K562 (cell line): Measurements from ENCODE around the gene HOXA7. TPM values are rescaled to one million over a fixed set of nuclear protein-coding genes. Genes with fewer than 3 reads are reported as not detected.

Experiments
- ATAC-seq: fragments of 200-7000 bp; cut with Tn5 transposase; 3 replicates; pipeline ENCODE4 v1.9.1; 2020; ENCODE audit warnings: moderate library complexity
- BruUV-seq: library from RNA; stranded (reverse); fragments of 400-500 nt; replicated peaks from 2 replicates; lab custom pipeline; 2021; lab: Mats Ljungman, UMichigan
- CTCF ChIA-PET: fragments of 300-600 bp; formaldehyde crosslinking; extraction: SDS; loops from one replicate; lab custom pipeline; 2021; ENCODE audit warnings: low intra/inter-chr PET ratio; lab: Yijun Ruan, JAX
- POLR2A ChIA-PET: fragments of 300-600, 350-650 bp; sonication (Branson Sonifier 250); formaldehyde crosslinking; extraction: SDS; loops from one replicate; lab custom pipeline; 2021; ENCODE audit warnings: antibody characterized with exemption, inconsistent platforms; lab: Yijun Ruan, JAX
- DNase-seq, 4 experiments: peaks; one replicate each; pipeline versions ENCODE4 v3.0.0 to v3.0.0-alpha.2; 2011 to 2018; ENCODE audit warnings: low spot score in 3 of 4, mixed read lengths in 3 of 4; ENCODE audit errors: extremely low read depth in 1 of 4
- FAIRE-seq: peaks from 2 replicates; lab custom pipeline; 2011; peaks lifted over from hg19 to GRCh38; lab: Jason Lieb, UNC
- H2AFZ ChIP-seq: 2 replicates; pipeline ENCODE4 v1.6.0; 2011; ENCODE audit warnings: low read depth, low read length, control low read depth, inconsistent platforms
- H3K27ac ChIP-seq: fragments of 200-600 bp; 3 replicates; pipeline ENCODE4 v1.8.0; 2011; ENCODE audit warnings: low read depth, mild to moderate bottlenecking, control low read depth, inconsistent platforms, low read length, moderate library complexity, mixed read lengths; ENCODE audit errors: extremely low read depth
- H3K27me3 ChIP-seq, 2 experiments: fragments of 300-600 bp in 1 of 2; 2 replicates in 1 of 2; 3 replicates in 1 of 2; pipeline versions ENCODE4 v1.6.0 to v1.8.0; 2011; ENCODE audit warnings: inconsistent platforms in 2 of 2, low read length in 2 of 2, mild to moderate bottlenecking in 1 of 2, mixed read lengths in 1 of 2, moderate library complexity in 1 of 2; ENCODE audit not compliant: control insufficient read depth in 2 of 2, insufficient read depth in 2 of 2
- H3K36me3 ChIP-seq: fragments of 300-600 bp; 3 replicates; pipeline ENCODE4 v1.8.0; 2011; ENCODE audit warnings: mild to moderate bottlenecking, low read length, inconsistent platforms; ENCODE audit not compliant: control insufficient read depth, insufficient read depth
- H3K4me1 ChIP-seq, 2 experiments: fragments of 200-600 bp in 1 of 2; replicated peaks in 1 of 2; 2 replicates in 1 of 2; 3 replicates in 1 of 2; pipeline versions ENCODE4 v1.5.1 to v1.8.0; 2011; ENCODE audit warnings: inconsistent platforms in 2 of 2, low read length in 2 of 2, mild to moderate bottlenecking in 1 of 2, mixed read lengths in 1 of 2, moderate library complexity in 1 of 2; ENCODE audit not compliant: control insufficient read depth in 2 of 2, insufficient read depth in 2 of 2
- H3K4me2 ChIP-seq: 2 replicates; pipeline ENCODE4 v1.6.1; 2011; ENCODE audit warnings: low read length, control low read depth, inconsistent platforms, mixed read lengths; ENCODE audit not compliant: insufficient read depth
- H3K4me3 ChIP-seq: fragments of 200-600 bp; sonication (generic), shearing (Covaris generic); 2 replicates; pipeline ENCODE4 v1.5.1; 2016; ENCODE audit warnings: control low read depth, inconsistent platforms
- H3K79me2 ChIP-seq: fragments of 200-600 bp; 3 replicates; pipeline ENCODE4 v1.8.0; 2011; ENCODE audit warnings: low read length, inconsistent platforms; ENCODE audit not compliant: control insufficient read depth, insufficient read depth
- H3K9ac ChIP-seq, 2 experiments: 2 replicates each; pipeline versions ENCODE4 v1.6.0 to v1.6.1; 2011; ENCODE audit warnings: low read depth in 2 of 2, low read length in 2 of 2, control low read depth in 1 of 2, inconsistent platforms in 1 of 2, mild to moderate bottlenecking in 1 of 2, mixed read lengths in 1 of 2; ENCODE audit not compliant: insufficient read depth in 1 of 2
- H3K9me1 ChIP-seq: one replicate; pipeline ENCODE4 v1.6.0; 2011; ENCODE audit warnings: inconsistent platforms, mild to moderate bottlenecking, low read length, moderate library complexity; ENCODE audit not compliant: control insufficient read depth, insufficient read depth
- H3K9me3 ChIP-seq: replicated peaks from 2 replicates; pipeline ENCODE4 v1.5.1; 2011; ENCODE audit warnings: low read depth, low read length, inconsistent platforms; ENCODE audit not compliant: control insufficient read depth, insufficient read depth
- H4K20me1 ChIP-seq: replicated peaks from 2 replicates; pipeline ENCODE4 v1.6.1; 2011; ENCODE audit warnings: low read length, inconsistent platforms, mixed read lengths; ENCODE audit not compliant: control insufficient read depth, insufficient read depth
- ATF1 ChIP-seq, 2 experiments: fragments of 450-650 bp in 1 of 2; IDR thresholded peaks; 2 replicates each; pipeline ENCODE4 v1.6.1; 2016; ENCODE audit warnings: missing compliant biosample characterization in 1 of 2, missing genetic modification characterization in 1 of 2
- WGBS: fragments of 100-300 bp; shearing (Covaris generic); methylation state at CpG from one replicate; pipeline ENCODE4 v1.1.6; 2016; ENCODE audit warnings: low coverage, mixed read lengths; ENCODE audit not compliant: insufficient coverage; ENCODE audit errors: missing lambda C conversion rate; 5-methylcytosine and 5-hydroxymethylcytosine counted together
- in situ Hi-C: fragments of 300-500 bp; cut with MboI; formaldehyde crosslinking; loops from 4 replicates; pipeline ENCODE4 v1.15.0; 2018; ENCODE audit warnings: inconsistent platforms, mixed read lengths
- intact Hi-C: fragments of 100-400 bp; cut with micrococcal nuclease; formaldehyde crosslinking; loops from 2 replicates; pipeline ENCODE4 v1.14.2; 2022
- polyA plus RNA-seq, 8 experiments: library from polyadenylated mRNA; depleted of rRNA in 4 of 8; stranded (reverse) in 5 of 8; unstranded in 3 of 8; fragments of >200 nt; fragmentation: Nextera tagmentation in 2 of 8; fragmentation: Illumina TruSeq in 1 of 8; extraction: Ambion mirVana in 2 of 8; extraction: Trizol in 1 of 8; gene quantifications; 2 replicates each; pipeline versions ENCODE4 v1.2.1 to v1.2.3, GENCODE V29; 2011 to 2014; ENCODE audit warnings: inconsistent platforms in 1 of 8, missing spikeins in 1 of 8
- total RNA-seq, 7 experiments: library from RNA; depleted of rRNA in 6 of 7; stranded (reverse); fragments of >200 nt in 6 of 7; fragmentation: Illumina TruSeq in 2 of 7; extraction: Trizol in 2 of 7; gene quantifications; 2 replicates each; pipeline versions ENCODE4 v1.2.1 to v1.2.3, GENCODE V29; 2011 to 2021; ENCODE audit warnings: low replicate concordance in 1 of 7
- TF ChIP-seq, protein P1 (sequence below): IDR thresholded peaks from 2 replicates; pipeline ENCODE4 v1.6.1; 2016; ENCODE audit warnings: missing genetic modification characterization, missing compliant biosample characterization

HOXA7 gene
- total and polyA plus RNA-seq, 9 of the 15 experiments (the other 6 are each of a cell fraction or from before 2014, with no cell fraction given): not detected

GRCh38 chr7:27107391-27108381 is 48.8 kb downstream of the HOXA7 start:
- no peaks in the 10 kb centered on the region for H3K79me2 ChIP-seq
- 8% methylated on average over 29 of the region's 47 CpGs for WGBS
- DNase-seq (no peak), FAIRE-seq (no peak), ATAC-seq (no peak)
- no peak overlapping the region for H3K27ac ChIP-seq
- intact Hi-C loops (no loop called here), in situ Hi-C loops (no loop called here)
- H4K20me1 ChIP-seq: no peaks in the 10 kb centered on the region
- H3K9ac ChIP-seq: no peak overlapping the region
- H3K4me3 ChIP-seq: no peak overlapping the region
- no peak overlapping the region for H2AFZ ChIP-seq
- ChIA-PET POLR2A (no interaction called here), CTCF (no interaction called here)
- BruUV-seq: no TSS peak
- H3K9me3 ChIP-seq: no peaks in the 10 kb centered on the region
- H3K27me3 ChIP-seq: peaks cover 62 to 67% of the 10 kb centered on the region in 2 experiments
- no peak for TF ChIP-seq ATF1 (CRISPR knock-in tag; IDR thresholded peaks at IDR 0.05)
- TF ChIP-seq ATF1 (tag; IDR thresholded peaks at IDR 0.05): no peak
- TF ChIP-seq, protein P1, sequence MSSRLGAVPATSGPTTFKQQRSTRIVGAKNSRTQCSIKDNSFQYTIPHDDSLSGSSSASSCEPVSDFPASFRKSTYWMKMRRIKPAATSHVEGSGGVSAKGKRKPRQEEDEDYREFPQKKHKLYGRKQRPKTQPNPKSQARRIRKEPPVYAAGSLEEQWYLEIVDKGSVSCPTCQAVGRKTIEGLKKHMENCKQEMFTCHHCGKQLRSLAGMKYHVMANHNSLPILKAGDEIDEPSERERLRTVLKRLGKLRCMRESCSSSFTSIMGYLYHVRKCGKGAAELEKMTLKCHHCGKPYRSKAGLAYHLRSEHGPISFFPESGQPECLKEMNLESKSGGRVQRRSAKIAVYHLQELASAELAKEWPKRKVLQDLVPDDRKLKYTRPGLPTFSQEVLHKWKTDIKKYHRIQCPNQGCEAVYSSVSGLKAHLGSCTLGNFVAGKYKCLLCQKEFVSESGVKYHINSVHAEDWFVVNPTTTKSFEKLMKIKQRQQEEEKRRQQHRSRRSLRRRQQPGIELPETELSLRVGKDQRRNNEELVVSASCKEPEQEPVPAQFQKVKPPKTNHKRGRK (tag): peak; percentile 61; the same call in 1 of the 2 replicates
- H3K36me3 ChIP-seq: no peaks in the 10 kb centered on the region
- peaks cover 0 to 12% of the 10 kb centered on the region in 2 experiments; a peak in 2 of 5 replicates for H3K4me1 ChIP-seq
- H3K9me1 ChIP-seq: no peaks in the 10 kb centered on the region
- no peak overlapping the region for H3K4me2 ChIP-seq
